ENCODE data around the gene SLC22A14. TPM values are rescaled to one million over a fixed set of nuclear protein-coding genes. Genes with fewer than 3 reads are reported as not detected.

SLC22A14 gene
- total RNA-seq, 1 experiment from 2014 or later = not detected

DNA sequence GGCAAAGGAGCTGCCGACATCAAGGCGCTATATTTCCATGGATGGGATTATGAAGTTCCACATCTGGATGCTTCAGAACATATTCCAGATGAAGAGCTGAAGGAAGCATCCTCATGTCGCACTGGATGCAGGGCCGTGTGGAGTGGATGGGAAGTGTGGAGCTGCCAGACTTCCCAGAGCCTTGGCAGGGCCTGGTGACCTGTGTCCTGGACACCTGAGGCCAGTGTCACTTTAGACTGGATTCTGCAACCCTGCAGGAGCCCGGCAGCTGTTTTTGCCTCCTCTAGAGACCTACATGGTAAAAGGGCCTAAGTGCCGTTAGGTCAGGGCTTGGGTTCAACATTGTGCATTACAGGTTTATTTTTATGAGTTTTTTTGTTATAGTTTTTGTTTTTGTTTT is 53.2 kb downstream of the SLC22A14 start:
- peaks cover 4% of the 10 kb centered on the region for H3K27me3 Mint-ChIP-seq (ENCODE audit: low read depth)

More for the DNA sequence above, 53.2 kb downstream of the SLC22A14 start:
- H3K27me3 ChIP-seq (ENCODE audit: insufficient read depth, low read length) = no peaks in the 10 kb centered on the region
- H4K91ac ChIP-seq (ENCODE audit: insufficient read length, low read depth, low read length) = no peak overlapping the region
- DNase-seq = no peak
- WGBS (ENCODE audit: extremely low coverage, insufficient read length, low lambda C conversion rate) = no CpG with 5 or more reads among the region's 6 CpGs
- H2BK15ac ChIP-seq (ENCODE audit: low read depth, low read length) = no peak overlapping the region
- no peak overlapping the region for H3K14ac ChIP-seq (ENCODE audit: insufficient read depth, low read length)
- H4K5ac ChIP-seq (ENCODE audit: insufficient read length, low read depth, low read length) = no peak overlapping the region
- H3K18ac ChIP-seq (ENCODE audit: insufficient read length, low read depth, low read length) = no peak overlapping the region
- H3K9me3 Mint-ChIP-seq = no peaks in the 10 kb centered on the region
- H2BK120ac ChIP-seq (ENCODE audit: low read depth, low read length, poor library complexity, severe bottlenecking) = no peak overlapping the region
- H2BK20ac ChIP-seq (ENCODE audit: low read depth, low read length, poor library complexity, severe bottlenecking) = no peak overlapping the region
- H3K4me1 Mint-ChIP-seq = 0 out of 4 replicates have a peak, but pooled peaks cover 0 to 4% of the 10 kb centered on the region in 2 experiments
- no peak overlapping the region for H3T11ph ChIP-seq (ENCODE audit: low read length)
- H3K36me3 Mint-ChIP-seq (ENCODE audit: insufficient read depth in 1 of 3, low read depth in 3 of 3) = no peaks in the 10 kb centered on the region
- no peak overlapping the region for H2BK5ac ChIP-seq (ENCODE audit: insufficient read length, low read length)
- no peaks in the 10 kb centered on the region for H3K9me3 ChIP-seq (ENCODE audit: control insufficient read depth, low read depth, low read length)
- no peaks in the 10 kb centered on the region for H3K79me2 ChIP-seq (ENCODE audit: insufficient read depth, low read length)
- H3K27ac ChIP-seq (ENCODE audit: insufficient read length, low read depth, low read length) = no peak overlapping the region
- no peaks in the 10 kb centered on the region for H4K20me1 ChIP-seq (ENCODE audit: control insufficient read depth, insufficient read depth, insufficient read length)
- H3K27ac Mint-ChIP-seq = no peak overlapping the region
- H3K9ac ChIP-seq (ENCODE audit: extremely low read depth, insufficient read length, low read length) = no peak overlapping the region
- no peak overlapping the region for H2AK5ac ChIP-seq (ENCODE audit: insufficient read length, low read length)
- H4K8ac ChIP-seq (replicated peaks; ENCODE audit: insufficient read length, low read depth, low read length) = no peak overlapping the region
- no peak overlapping the region for H3K4ac ChIP-seq (ENCODE audit: low read depth, low read length)
- H2BK12ac ChIP-seq (ENCODE audit: insufficient read length, low read depth, low read length) = no peak overlapping the region
- H3K23ac ChIP-seq (ENCODE audit: insufficient read length, low read depth, low read length) = no peak overlapping the region
- H3K4me3 Mint-ChIP-seq = no peak overlapping the region
- H3K23me2 ChIP-seq (ENCODE audit: insufficient read length, low read depth, low read length, poor library complexity, severe bottlenecking) = no peaks in the 10 kb centered on the region
- H3K56ac ChIP-seq (ENCODE audit: insufficient read length, low read depth, low read length) = no peak overlapping the region
- no peak overlapping the region for H2AFZ ChIP-seq (ENCODE audit: low read length)
- H3K79me1 ChIP-seq (ENCODE audit: insufficient read depth, low read depth, low read length, poor library complexity, severe bottlenecking) = no peaks in the 10 kb centered on the region
- no peaks in the 10 kb centered on the region for H3K4me1 ChIP-seq (ENCODE audit: insufficient read depth, low read length)
- no peak overlapping the region for H3K4me2 ChIP-seq (ENCODE audit: insufficient read depth, insufficient read length, low read length)
- TF ChIP-seq, protein P1, sequence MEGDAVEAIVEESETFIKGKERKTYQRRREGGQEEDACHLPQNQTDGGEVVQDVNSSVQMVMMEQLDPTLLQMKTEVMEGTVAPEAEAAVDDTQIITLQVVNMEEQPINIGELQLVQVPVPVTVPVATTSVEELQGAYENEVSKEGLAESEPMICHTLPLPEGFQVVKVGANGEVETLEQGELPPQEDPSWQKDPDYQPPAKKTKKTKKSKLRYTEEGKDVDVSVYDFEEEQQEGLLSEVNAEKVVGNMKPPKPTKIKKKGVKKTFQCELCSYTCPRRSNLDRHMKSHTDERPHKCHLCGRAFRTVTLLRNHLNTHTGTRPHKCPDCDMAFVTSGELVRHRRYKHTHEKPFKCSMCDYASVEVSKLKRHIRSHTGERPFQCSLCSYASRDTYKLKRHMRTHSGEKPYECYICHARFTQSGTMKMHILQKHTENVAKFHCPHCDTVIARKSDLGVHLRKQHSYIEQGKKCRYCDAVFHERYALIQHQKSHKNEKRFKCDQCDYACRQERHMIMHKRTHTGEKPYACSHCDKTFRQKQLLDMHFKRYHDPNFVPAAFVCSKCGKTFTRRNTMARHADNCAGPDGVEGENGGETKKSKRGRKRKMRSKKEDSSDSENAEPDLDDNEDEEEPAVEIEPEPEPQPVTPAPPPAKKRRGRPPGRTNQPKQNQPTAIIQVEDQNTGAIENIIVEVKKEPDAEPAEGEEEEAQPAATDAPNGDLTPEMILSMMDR (conservative IDR thresholded peaks at IDR 0.05) = no peak

All from H9 (cell line).